Stimulated activated CD4-positive, alpha-beta T cell treated with anti-CD3 and anti-CD28 coated beads, Interleukin-15, amount 100 ng/mL, for 24 hours (primary cell): Measurements from ENCODE around the gene LRRC75B.
A peak's percentile ranks its signal among the peaks of the same experiment; 100 is the strongest.
"Not testable (repeated sequence)": the region's sequence is repeated elsewhere in the genome, so short reads cannot be mapped to it uniquely, and the experiment has no call there.

ENCODE experiments used
- DNase-seq: peaks from one replicate; pipeline ENCODE4 v3.0.0-alpha.2; 2020

The LRRC75B gene

DNA sequence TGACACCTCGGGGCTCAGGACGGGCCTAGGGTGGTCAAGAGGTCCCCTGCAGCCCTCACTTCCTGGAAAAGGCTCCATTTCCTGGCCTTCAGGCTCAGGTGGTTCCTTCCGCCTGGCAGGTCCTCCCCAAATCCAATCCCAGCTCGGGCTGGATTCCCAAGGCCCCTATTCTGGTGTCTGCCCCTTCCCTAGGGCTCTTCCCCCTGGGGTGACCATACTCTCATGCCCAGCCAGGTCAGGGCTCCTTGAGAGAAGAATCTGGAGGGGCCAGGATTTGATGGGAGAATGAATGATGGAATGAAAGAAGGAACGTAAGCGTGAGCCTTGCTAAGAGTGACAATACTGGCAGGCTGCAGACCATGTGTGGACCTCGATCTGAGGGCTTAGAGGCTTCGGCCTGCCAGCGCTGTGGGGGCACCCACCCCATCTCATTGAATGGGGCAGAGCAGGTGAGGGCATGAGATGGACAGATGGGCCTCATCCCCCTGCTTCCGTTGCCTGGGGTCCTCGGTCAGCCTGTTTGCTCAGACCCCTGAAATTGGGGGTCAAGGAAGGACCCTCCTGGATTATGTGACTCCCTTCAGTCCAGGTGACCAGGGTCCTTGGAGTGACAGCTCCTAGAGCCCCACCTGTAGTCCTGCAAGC lies 9.4 kb upstream of the LRRC75B start:
- DNase-seq: not testable (repeated sequence)

DNA sequence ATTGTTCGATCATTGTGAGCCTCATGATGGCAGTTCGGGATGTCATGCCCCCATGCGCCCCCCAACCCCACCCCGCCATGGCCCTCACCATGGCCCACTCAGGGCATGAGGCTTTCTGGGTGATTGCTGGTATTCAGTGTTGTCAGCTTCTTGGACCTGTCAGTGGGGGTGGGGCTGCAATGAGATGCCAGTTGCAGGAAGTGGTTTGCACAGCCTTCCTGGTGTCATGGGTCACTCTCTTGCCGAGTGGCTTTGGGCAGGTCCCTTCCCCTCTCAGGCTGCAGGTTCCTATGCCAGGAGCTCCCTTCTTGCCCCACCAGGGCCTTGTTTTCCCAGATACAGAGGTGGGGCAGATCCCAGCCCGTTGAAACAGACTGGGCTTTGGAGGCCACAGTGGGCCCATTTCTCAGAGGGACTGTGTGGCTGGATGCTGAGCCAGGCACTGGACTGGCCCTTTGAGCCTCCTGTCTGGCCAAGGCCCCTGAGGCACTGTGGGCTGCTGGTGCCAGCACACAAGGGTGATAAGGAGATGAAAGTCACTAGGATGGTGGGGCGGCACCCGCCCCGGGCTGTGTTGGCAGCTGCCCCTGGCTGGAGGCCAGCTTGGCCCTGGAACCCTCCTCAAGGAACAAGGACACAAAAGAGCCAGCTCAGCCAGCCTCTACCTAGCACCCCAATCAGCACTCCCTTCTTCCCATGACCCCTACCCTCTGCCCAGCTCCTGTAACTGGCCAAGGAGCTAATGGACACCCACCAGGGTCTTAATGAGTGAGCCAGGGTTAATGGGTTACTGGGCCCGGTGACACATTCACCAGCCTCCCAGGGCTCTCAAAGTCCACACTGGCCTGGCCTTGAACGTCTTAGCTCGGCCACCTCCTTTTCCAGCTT lies 8.6 kb upstream of the LRRC75B start:
- no peak for DNase-seq

- DNase-seq: not testable (repeated sequence)
These were observed 7.3 kb upstream of the LRRC75B start for GRCh38 chr22:24599958-24600715.

DNA sequence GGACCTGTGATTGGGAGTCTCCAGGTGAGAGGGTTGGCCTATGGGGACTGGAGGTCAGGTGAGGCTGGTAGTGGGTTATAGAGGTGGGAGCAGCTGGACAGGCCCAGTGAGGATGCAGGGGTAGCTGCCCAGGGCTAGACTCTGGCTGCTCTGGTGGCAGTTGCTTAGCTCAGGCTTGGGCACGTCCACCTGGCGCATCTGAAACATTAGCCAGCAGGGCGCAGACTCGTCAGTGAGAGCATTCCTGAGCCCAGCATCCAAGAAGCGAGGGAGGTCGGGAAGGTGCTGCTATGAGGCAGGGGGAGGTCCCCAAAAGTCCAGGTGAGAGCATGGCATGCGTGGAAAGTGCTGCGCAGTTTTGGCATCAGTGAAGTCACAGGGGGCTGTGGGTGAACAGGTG lies 6.6 kb upstream of the LRRC75B start:
- no peak for DNase-seq

DNA sequence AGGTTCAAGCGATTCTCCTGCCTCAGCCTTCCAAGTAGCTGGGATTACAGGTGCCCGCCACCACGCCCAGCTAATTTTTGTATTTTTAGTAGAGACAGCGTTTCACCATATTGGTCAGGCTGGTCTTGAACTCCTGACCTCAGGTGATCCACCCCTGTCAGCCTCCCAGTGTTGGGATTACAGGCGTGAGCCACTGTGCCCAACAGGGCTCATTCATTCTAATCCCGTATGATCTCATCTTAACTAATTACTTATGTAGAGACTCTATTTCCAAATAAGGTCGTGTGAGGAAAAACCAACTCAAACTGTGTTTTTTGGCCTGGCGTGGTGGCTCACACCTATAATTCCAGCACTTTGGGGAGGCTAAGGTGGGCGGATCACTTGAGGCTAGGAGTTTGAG lies 4.2 kb upstream of the LRRC75B start:
- not testable (repeated sequence) for DNase-seq

DNA sequence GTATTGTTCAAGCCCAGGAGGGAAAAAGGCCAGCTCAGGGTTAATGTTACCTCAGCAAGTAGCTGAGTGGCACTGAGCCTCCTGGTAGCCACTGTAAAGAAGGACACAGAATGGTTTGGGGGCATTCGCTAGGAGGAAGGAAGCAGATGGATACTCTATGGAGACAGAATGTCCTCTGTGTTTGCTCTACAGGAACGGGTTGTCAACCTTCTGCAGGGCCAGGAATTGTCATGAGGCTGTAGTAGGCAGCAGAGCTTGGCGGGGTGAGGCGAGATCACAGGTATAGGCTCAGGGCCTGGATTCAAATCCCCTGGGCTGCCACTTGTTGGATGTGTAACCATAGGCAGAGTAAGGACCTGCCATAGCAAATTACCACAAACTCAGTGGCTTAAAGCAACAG lies 3.0 kb upstream of the LRRC75B start:
- DNase-seq: no peak

- no peak for DNase-seq
These were observed 2.4 kb upstream of the LRRC75B start for GRCh38 chr22:24595228-24595627.

- no peak for DNase-seq
These were observed 1.8 kb upstream of the LRRC75B start for GRCh38 chr22:24594569-24595120.

DNA sequence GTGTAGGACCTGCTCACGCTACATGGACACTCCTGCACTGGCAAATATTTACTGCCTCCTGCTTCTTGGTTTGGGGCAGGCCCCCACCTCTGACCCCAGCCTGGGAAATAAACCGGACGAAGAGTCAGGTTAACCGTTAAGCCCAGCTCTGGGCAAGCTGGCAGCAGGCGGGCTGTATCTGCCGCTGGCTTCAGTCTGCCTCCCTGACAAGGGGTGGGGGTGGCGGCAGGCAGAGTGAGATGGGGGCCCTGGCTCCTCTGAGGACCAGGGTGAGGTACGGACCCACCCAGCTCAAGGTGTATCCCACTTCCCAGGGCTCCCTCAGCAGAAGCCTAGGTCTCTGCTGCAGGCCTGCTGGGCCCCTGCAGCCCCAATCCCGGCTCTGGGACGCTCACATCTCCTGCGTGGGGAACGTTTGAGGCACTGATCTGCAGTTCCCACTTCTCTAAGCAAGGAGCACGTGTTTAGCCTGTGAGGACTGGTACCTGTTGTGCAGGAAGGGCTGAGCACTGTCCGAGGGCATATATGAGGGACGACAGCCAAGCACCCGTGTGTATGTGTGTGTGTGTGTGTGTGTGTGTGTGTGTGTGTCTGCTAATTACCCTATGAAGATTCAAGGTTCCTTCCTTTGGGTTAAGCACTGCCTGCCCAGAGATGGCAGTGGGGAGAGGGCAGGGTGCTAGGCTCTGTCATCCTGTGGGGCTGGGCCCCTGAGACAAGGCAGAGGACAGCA lies 1.1 kb upstream of the LRRC75B start:
- DNase-seq: no peak

DNA sequence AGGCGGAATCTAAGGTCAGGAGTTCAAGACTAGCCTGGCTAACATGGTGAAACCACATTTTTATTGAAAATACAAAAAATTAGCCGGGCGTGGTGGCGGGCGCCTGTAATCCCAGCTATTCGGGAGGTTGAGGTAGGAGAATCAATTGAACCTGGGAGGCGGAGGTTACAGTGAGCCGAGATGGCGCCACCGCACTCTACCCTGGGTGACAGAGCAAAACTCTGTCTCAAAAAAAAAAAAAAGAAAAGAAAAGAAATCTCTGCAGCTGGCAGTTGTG lies 624 bp upstream of the LRRC75B start:
- not testable (repeated sequence) for DNase-seq

- DNase-seq: peak; percentile 28
These were observed 619 bp downstream of the LRRC75B start for GRCh38 chr22:24592058-24592850.

- no peak for DNase-seq
These were observed 1.5 kb downstream of the LRRC75B start for GRCh38 chr22:24591286-24591830.

DNA sequence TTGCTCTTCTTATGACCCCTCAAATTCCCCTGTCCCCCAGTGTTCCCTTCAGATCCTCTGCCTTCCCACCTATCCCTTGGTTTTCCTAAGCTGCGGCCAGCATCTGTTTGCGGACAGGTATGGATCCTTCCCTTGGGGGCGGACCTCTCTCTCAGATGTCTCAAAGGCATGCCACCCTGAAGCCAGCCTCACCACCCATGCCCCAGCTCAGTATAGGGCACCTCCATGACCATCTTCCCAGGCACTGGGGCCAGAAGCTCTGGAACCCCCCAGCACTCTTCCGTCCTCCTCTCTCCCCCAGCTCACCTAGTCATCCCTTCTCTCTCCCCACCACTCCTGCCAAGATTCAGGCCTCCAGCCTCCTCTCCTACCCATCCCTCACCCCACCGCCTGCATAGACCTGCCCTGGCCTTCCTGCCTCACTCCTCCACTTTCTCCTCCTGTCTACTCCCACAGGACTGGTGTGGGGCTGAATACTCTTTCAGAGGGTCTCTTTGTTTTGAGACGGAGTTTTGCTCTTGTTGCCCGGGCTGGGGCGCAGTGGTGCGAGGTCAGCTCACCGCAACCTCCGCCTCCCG lies 2.2 kb downstream of the LRRC75B start:
- DNase-seq: no peak

DNA sequence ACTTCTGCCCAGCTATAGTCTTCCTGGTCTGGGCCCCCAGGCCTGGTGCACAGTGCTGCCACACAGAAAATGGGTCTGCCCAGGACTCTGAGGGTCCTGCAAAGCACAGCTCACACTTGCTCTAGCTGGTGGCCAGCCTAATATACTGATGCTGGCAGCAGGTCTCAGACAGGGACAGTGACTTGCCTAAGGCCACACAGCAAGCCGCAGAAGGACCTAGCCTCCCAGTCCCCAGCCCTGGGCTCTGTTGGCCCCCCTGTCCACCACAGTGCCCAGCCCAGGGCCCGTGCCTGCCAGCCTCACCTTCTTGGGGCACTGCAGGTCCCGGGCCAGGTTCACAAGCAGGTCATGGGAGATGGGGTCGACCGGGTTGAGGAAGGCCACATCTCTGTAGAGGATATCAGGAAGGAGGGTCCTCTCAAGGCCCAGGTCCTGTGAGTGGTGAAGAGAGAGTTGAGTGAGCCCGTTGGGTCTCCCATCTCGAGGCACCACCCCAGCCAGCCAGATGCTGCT lies 3.3 kb downstream of the LRRC75B start:
- no peak for DNase-seq

DNA sequence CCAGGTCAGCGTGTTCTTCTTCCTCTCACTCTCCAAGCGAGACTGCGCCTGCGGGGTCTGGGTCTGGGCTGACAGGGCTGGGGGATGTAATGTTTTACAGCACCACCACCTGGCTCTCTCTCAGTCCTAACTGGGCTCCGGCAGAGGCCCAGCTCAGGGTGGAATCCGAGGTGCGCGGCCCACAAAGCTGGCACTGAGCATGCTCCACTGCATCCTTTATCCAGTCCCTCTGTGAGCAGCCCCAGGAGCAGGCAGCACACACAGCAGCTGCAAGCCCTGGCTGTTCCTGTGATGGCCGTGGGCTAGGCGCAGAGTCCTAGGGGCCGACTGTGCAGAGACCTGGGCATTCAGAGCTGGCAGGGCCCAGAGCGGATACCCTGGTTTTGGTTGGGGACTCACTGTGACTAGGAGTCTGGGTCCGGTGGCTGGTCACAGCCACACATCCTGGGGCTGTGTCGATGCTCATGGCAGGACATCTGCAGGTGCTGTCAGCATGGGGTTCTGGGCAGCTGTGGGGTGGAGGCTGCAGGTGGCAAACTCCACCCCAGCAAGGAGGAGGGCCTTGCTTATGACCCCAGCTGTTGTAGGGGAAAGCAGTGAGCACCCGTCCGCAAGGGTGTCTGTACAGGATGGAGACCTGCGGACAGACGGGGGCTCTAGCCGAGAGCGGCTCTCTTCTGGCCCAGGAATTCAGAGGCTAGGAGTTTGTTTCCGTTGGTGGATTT lies 4.0 kb downstream of the LRRC75B start:
- DNase-seq: no peak

GRCh38 chr22:24588381-24588756 lies 4.5 kb downstream of the LRRC75B start:
- DNase-seq: no peak

DNA sequence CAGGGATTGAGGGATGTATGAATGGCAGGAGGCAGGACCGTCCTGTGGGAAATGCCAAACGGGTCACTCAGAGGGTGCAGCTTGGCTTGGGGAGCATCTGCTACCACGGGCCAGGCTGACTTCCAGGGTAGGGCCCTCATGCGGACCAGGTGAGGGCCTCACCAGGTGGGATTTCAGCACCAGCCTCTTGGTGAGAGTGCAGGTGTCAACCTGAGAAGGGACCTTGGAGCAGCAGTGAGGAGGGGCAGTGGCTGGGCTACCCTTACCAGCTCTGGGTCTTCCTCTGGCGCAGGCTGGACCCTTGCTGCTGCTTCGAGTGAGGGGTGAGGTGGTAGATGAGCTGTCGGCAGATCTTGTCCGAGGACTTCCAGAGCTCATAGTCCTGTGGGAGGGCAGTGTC lies 4.9 kb downstream of the LRRC75B start:
- DNase-seq: no peak

GRCh38 chr22:24587251-24587650 lies 5.6 kb downstream of the LRRC75B start:
- no peak for DNase-seq

DNA sequence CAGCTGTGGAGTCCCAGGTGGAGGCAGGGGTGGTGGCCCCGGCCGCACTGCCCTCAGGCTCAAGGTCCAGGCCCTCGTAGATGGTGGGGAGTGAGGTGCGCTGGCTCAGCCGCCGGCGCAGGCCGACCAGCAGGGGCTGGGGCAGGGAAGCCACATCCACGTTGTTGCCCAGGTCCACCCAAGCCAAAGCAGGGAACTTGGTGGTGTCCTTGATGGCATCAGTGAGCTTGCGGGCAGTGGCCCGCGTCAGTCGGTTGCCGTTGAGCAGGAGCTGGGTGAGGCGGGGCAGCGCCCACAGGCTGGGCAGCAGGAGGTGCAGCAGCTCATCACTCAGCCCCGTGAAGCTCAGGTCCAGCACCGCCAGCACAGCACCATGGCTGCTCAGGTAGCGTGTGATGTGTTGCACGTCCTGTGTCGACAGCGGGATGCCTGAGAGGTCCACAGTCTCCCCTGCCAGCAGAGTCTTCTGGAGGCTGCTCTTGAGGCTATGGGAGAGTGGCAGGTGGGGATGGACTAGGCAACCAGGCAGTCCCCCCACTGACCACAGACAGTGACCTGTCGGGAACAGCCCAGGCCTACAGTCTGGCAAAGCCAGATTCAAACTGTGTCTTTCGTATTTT lies 6.8 kb downstream of the LRRC75B start:
- DNase-seq: no peak

GRCh38 chr22:24585461-24585860 lies 7.4 kb downstream of the LRRC75B start:
- DNase-seq: no peak
